Nephron progenitor cell (in vitro differentiated cells): ENCODE measurements around the gene CCBE1.

Experiments
- DNase-seq: peaks from one replicate; pipeline ENCODE4 v3.0.0; 2021
- H3K27ac Mint-ChIP-seq: 2 replicates; pipeline ENCODE4 v1.8.0; 2021; ENCODE audit warnings: mild to moderate bottlenecking, moderate library complexity, mixed read lengths
- H3K27me3 Mint-ChIP-seq: 2 replicates; pipeline ENCODE4 v1.8.0; 2021; ENCODE audit warnings: mild to moderate bottlenecking, low read depth, mixed read lengths; ENCODE audit not compliant: poor library complexity
- H3K36me3 Mint-ChIP-seq: 2 replicates; pipeline ENCODE4 v1.8.0; 2021; ENCODE audit warnings: low read depth, mixed read lengths
- H3K4me1 Mint-ChIP-seq: 2 replicates; pipeline ENCODE4 v1.8.0; 2021; ENCODE audit warnings: mixed read lengths
- H3K4me3 Mint-ChIP-seq: 2 replicates; pipeline ENCODE4 v1.8.0; 2021; ENCODE audit warnings: mild to moderate bottlenecking, moderate library complexity, mixed read lengths
- H3K9me3 Mint-ChIP-seq: 2 replicates; pipeline ENCODE4 v1.8.0; 2021; ENCODE audit warnings: mild to moderate bottlenecking, moderate library complexity, mixed read lengths
- CTCF ChIP-seq: fragments of 200-600 bp; sonication (generic); IDR thresholded peaks from 2 replicates; pipeline ENCODE4 v1.5.0; 2021; ENCODE audit warnings: antibody characterized with exemption

Gene CCBE1

GRCh38 chr18:59468821-59469220 lies 228.4 kb downstream of the CCBE1 start:
- no peak for TF ChIP-seq CTCF
- Mint-ChIP-seq H3K9me3 (peaks cover 12% of the 10 kb centered on the region), H3K4me1 (peaks cover 21% of the 10 kb centered on the region), H3K36me3 (no peaks in the 10 kb centered on the region), H3K4me3 (no peak overlapping the region), H3K27me3 (peaks cover 13% of the 10 kb centered on the region), H3K27ac (no peak overlapping the region)
- DNase-seq = no peak

- Mint-ChIP-seq H3K4me1 (peaks cover 21% of the 10 kb centered on the region), H3K27ac (no peak overlapping the region), H3K27me3 (peaks cover 13% of the 10 kb centered on the region), H3K9me3 (no peaks in the 10 kb centered on the region), H3K4me3 (no peak overlapping the region), H3K36me3 (no peaks in the 10 kb centered on the region)
- no peak for DNase-seq
- TF ChIP-seq CTCF = no peak
These were observed 229.7 kb downstream of the CCBE1 start for GRCh38 chr18:59467497-59467896.

DNA sequence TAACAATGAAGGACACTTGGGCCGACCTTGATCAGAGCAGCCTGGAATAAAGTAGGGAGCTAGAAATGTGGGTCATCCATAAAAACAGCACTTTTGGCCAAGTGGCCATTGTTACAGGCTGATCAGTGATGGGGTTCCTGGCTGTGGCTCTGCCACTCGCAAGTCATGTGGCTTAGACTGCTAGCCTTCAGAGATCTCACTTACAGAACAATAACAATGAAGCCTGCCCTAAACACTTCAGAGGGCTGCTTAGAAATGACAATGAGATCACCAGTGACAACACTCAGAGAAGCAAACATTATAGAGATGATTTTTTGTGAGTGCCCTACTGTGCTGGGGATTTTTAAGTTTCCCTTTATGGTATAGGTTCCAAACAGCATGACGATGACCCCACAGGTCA lies 230.2 kb downstream of the CCBE1 start:
- H3K4me3 Mint-ChIP-seq = no peak overlapping the region
- peaks cover 13% of the 10 kb centered on the region for H3K27me3 Mint-ChIP-seq
- no peak for DNase-seq
- no peaks in the 10 kb centered on the region for H3K36me3 Mint-ChIP-seq
- no peaks in the 10 kb centered on the region for H3K9me3 Mint-ChIP-seq
- no peak overlapping the region for H3K27ac Mint-ChIP-seq
- H3K4me1 Mint-ChIP-seq = peaks cover 21% of the 10 kb centered on the region
- TF ChIP-seq CTCF = no peak

GRCh38 chr18:59464486-59464885 lies 232.7 kb downstream of the CCBE1 start:
- Mint-ChIP-seq H3K9me3 (no peaks in the 10 kb centered on the region), H3K4me1 (peaks cover 36% of the 10 kb centered on the region), H3K27ac (no peak overlapping the region), H3K27me3 (peaks cover 10% of the 10 kb centered on the region), H3K36me3 (no peaks in the 10 kb centered on the region), H3K4me3 (no peak overlapping the region)
- no peak for DNase-seq
- no peak for TF ChIP-seq CTCF

GRCh38 chr18:59461171-59461570 lies 236.1 kb downstream of the CCBE1 start:
- no peak for DNase-seq
- TF ChIP-seq CTCF = no peak
- Mint-ChIP-seq H3K36me3 (no peaks in the 10 kb centered on the region), H3K4me3 (no peak overlapping the region), H3K27ac (no peak overlapping the region), H3K9me3 (no peaks in the 10 kb centered on the region), H3K4me1 (peaks cover 37% of the 10 kb centered on the region), H3K27me3 (peaks cover 31% of the 10 kb centered on the region)

DNA sequence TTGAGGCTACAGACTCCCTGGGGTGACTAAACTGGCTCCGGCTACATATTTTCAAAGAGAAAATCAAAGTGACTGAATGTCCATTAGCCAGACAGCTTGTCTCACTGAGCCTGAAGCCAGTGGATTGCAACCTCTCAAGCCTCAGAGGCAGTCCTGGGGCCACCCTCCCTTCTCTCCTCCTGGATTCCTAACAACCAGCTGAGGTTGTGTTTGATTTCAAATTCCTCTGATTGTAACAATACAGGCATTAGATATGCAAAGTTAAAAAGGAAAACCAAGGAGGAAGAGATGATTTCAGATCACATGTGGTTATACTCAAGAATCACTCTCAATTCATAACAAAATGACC lies 237.2 kb downstream of the CCBE1 start:
- peaks cover 39% of the 10 kb centered on the region for H3K4me1 Mint-ChIP-seq
- no peak overlapping the region for H3K4me3 Mint-ChIP-seq
- no peak overlapping the region for H3K27ac Mint-ChIP-seq
- no peaks in the 10 kb centered on the region for H3K36me3 Mint-ChIP-seq
- H3K9me3 Mint-ChIP-seq = no peaks in the 10 kb centered on the region
- no peak for DNase-seq
- H3K27me3 Mint-ChIP-seq = peaks cover 28% of the 10 kb centered on the region
- no peak for TF ChIP-seq CTCF
